ENCODE data around the gene NEB.
A peak's percentile ranks its signal among the peaks of the same experiment; 100 is the strongest.
"Not testable (repeated sequence)": the region's sequence is repeated elsewhere in the genome, so short reads cannot be mapped to it uniquely, and the experiment has no call there.

Gene NEB

GRCh38 chr2:151646512-151646911 lies 87.8 kb downstream of the NEB start:
- DNase-seq, result not testable (repeated sequence)

GRCh38 chr2:151644580-151644979 lies 89.7 kb downstream of the NEB start:
- DNase-seq, result no peak

DNA sequence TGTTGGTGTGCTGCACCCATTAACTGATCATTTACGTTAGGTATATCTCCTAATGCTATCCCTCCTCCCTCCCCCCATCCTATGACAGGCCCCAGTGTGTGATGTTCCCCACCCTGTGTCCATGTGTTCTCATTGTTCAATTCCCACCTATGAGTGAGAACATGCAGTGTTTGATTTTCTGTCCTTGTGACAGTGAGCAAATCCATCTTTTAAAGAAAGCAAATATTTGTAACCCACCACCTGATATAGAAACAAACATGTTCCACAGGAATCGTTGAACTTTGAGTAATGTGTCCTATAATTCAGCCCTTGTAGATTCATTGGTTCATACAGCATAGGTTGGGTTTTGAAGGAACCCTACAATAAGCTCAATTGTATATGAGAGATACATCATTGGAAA lies 92.4 kb downstream of the NEB start:
- DNase-seq, result not testable (repeated sequence)

DNA sequence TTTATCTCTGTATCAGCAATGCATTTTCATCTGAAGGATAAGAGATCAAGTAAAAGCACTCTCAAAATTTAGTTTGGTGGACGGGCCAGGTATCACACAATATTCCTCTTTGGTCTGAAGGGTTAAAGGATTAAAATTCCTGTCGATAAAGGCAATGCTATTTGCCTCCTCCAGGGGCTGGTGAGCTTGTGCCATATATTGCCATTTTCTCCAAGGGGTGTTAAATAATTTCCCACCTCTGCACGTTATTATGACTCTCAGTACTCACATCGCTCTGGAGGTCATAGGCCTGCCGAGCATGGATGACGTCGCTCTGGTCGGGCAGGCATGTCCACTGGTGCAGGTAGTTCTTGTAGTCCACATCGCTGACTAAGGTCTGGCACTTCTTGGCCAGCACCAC lies 94.2 kb downstream of the NEB start:
- DNase-seq, result no peak

DNA sequence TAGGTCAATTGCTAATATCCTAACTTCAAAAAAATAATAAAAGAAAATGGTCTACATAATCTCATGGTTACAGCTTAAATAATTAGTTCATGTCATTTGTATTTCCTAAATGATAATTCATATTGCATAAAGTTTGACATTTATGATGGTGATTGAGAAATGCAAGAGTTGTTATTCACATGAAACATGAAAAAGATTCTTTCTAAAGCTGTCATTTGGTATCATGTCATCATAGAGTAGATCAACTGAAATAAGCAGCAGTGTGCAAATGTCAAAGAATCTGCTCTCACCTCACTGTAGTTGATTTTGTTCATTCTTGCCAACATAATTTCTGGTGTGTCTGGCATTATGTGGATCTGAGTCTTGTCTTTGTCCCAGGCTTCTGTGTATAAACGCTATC lies 95.3 kb downstream of the NEB start:
- DNase-seq, result no peak

DNA sequence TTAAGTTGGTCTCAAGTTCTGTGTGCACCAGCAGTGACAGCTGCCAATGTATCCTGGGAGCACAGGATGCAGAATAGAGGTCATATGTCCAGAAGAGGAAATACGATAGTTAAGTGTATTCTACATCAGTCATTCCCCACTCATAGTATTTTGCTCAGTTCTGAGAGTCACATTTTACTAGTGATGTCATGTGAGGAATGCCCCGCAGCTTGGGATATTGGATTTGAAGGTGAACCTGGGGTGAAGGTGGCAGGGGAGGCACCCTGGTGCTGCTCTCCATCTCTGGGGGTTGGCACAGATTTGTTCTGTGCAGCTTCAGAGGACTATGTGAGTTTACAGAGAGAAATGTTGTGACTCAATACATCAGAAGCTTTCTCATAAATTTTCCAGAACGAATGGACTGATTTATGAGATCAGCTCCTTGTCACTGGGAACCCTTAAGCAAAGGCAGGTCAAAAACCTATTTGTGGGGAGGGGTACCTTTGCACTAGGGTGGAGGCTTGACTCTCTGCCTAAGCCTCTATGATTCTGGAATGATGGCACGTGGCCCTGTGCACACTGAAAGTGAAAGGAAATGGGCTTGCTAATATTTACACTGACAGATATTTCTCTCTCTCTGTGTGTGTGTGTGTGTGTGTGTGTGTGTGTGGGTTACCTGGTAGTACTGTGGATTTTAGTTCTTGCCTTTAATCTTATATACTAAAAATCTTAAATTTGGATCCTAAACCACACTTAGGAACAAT lies 95.9 kb downstream of the NEB start:
- no peak for DNase-seq

DNA sequence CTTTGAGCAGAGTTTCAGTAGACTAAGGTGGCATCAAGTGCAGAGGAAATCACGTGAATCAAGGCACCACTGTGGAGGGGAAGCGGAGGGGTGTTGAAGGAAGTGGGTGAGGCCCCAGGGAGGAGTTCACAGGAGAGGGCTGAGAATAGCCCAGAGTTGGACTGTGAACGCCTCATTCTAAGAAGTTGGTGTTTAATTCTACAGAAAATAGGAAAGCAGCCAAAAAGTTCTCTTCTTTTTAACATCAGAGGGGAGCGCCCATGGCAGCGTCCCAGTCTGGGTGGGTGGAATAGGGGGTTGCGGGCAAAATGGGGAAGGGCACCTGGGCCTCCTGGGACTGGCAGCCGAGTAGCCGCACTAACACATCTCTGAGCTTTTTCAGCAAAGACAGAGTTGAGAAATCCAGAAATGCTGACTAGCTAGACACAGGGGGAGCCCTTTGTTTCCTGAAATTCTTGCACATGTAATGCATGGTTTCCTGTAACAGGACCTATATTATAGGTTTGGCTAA lies 97.0 kb downstream of the NEB start:
- DNase-seq, result peak; percentile 64

DNA sequence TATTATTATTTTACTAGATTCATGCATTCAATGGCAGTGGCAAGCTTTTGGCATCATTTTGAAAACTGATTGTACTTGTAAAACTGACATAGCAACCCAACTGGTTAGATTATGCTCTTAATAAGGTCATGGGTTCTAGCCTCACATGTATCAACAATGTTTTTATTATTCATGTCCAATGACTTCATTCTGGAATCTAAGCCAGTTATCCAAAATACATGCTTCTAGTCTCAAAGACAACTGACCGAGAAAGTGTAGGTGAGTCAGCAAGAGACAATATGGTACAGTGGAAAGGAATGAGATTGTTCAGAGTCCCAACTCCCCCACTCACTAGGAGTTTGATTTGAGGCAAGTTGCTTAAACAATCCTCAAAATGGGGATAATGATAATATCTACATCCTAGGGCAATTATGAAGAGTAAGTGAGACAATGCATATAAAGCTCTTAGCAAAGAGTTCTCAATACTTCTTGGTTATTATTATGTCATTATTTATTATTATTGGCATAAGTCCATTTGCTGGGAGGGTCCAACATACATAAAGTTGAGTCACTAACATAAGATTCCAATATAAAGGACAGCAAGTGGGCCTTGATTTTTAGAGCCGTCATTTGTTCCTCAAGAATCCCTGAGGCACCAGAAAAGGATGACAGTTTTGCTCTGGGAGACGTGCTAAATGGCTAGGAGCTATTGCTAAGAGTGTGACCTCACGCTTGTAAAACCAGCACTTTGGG lies 99.4 kb downstream of the NEB start:
- no peak for DNase-seq

GRCh38 chr2:151632993-151633565 lies 101.2 kb downstream of the NEB start:
- no peak for DNase-seq

DNA sequence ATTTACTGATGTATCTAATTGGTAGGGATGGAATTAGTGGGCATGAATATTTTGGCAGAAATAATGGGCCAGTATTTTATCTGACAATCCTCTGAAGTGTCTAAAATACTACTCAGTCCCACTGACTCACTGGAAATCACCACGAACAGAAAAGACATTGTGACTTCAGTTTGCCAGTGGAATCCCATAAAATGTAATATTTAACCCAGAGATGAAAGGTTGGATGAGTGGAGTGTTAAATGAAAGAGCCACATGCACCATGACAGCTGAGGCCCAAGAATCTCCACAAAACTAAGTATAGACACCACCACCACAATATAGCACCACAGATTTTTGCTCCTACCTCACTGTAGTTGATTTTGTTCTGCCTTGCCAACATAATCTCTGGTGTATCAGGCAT lies 103.9 kb downstream of the NEB start:
- DNase-seq, result no peak

GRCh38 chr2:151627353-151627752 lies 106.9 kb downstream of the NEB start:
- no peak for DNase-seq

GRCh38 chr2:151624271-151624670 lies 110.0 kb downstream of the NEB start:
- DNase-seq, result no peak

DNA sequence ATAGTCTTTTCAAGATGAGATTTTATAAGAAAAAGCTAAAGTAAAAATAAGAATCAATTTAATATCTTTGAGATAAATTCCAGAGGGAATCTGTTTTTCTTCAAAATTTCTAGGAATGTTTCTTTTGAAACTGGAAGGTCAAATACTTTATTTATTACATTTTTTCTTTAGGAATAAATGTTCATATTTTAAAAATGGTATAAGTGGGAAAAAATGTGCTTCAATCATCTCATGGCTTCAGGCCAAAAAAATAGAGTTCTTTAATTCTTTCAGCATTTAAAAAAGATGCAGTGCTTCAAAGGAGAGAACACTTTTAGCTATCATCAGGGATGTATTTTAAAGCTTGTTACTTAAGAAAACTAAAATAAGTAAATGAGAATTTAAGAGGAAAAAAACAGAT lies 110.6 kb downstream of the NEB start:
- DNase-seq, result no peak

- no peak for DNase-seq
These were observed 113.5 kb downstream of the NEB start for GRCh38 chr2:151620761-151621160.

DNA sequence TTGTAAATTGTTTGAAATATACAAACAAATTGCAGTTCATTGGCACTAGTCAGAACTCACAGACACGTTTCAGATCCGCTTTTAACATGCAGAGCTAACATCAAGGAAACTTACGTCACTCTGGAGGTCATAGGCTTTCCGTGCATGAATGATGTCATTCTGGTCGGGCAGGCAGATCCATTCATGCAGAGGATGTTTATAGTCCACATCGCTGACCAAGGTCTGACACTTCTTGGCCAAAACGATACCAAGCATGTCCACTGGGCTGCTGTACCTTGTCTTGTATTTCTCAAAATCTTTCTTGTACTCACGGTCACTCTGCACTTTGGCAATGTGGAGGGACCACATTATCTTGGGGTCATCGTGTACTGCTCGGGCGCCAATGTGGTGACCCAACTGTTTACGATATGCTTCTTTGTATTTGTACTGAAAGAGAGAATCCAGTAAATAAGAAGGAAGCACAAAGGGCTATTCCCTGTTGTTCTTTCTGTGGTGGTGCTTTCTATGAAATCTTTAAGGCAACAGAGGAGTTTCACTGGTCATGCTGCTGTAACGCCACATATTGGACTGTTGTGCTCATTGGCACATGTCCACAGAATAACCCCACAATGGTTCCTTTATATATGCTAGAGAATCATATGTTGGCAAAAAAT lies 114.8 kb downstream of the NEB start:
- DNase-seq, result no peak

DNA sequence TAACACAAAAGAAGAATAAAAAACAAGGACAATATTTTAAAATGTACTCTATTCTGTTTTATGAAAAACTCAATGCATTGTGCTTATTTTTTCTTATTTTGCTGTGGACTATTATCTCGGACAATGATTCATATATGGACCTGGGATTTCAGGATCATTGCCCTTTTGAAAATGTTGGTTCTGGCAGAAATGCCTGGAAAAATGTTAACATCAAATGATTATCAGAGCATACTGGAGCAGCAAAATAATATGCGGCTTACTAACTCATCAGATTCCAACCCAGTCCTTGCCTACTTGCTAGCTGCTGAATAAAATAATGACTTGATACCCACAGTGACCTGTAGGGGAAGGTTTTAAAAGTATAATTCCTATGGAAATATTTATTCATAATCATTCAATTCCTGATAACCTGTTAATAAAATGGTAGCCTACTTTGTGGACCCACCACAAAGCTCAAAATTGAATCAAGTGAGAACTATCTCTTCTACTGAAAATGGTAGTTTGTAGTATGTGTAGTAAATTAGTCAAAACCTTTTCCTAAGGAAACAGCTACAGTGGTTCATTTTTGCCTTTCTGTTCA lies 117.4 kb downstream of the NEB start:
- DNase-seq, result no peak

DNA sequence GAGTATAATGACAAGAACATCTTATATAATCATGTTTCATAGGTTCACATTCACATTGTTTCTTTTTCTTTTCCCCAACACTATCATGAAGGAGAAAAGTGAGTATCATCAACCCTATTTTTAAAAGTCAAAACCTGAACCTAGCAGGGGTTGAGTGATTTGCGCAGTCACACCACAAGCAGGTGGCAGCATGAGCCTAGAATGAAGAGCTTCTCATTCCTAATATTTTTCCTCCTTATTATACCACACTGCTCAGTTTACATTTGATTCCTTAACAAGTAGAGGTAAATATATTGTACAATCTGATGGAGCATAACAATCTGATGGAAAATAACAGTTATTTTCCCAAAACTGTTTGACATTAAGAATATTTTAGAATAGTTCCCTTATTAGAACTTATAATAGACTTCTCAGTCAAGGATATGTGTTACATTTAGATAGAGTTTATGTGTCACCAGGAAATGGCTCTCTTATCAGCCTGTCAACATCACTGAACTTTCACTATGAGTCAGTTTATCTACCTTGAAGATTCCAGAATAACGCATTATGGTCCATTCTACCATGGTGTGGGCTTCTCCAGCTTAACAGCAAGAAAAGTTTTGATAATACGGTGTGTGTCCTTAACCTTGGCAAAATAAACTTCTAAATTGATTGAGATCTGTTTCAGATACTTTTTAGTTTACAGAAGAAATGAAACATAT lies 119.5 kb downstream of the NEB start:
- DNase-seq, result no peak

- DNase-seq, result no peak
These were observed 120.1 kb downstream of the NEB start for GRCh38 chr2:151614159-151614558.

- DNase-seq, result no peak
These were observed 122.9 kb downstream of the NEB start for GRCh38 chr2:151611351-151611750.

DNA sequence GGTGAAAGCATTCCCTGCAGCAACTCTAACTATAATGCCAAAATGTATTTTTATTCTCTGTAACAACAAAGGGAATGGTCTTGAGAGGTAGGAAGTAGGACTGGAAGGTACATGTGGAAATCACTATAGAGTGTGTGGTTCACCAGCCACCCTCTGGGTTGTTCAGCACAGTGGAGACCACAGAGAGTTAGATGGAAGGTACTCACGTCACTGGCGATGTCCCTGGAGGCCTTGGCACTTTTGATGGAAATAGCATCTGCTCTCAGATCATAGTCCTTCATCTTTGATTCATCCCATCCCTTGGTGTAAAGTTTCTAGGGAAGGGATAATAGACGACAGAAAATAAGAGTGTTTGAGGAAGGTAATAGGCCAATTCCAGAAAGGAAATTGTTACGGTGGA lies 124.0 kb downstream of the NEB start:
- DNase-seq, result no peak

DNA sequence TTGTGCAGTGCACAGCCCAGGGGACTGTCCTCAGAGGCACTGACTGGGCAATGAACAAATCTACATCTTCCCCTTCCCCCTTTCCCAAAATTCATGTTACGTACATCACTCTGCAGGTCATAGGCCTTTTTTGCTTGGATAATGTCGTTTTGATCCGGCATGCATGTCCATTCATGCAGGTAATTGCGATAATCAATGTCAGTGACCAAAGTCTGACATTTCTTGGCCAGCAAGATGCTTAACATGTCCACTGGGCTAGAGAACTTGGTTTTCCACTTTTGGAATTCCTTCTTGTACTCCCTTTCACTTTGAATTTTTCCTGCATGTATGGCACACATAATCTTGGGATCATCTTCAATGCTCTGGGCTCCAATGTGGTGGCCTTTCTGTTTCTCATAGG lies 124.6 kb downstream of the NEB start:
- DNase-seq, result no peak
